Mesenchymal stem cell (in vitro differentiated cells and primary cell): Measurements from ENCODE around the gene FOXD4L3.
"Not testable (repeated sequence)": the region's sequence is repeated elsewhere in the genome, so short reads cannot be mapped to it uniquely, and the experiment has no call there.

Experiments
- DNase-seq: peaks from one replicate; pipeline ENCODE4 v3.0.0-alpha.2; 2013
- H2AFZ ChIP-seq: one replicate; pipeline ENCODE4 v1.6.1; 2013; ENCODE audit warnings: low read depth, mild to moderate bottlenecking, control low read depth, inconsistent platforms, low read length, moderate library complexity
- H2AK5ac ChIP-seq: 2 replicates; pipeline ENCODE4 v1.6.1; 2013; ENCODE audit warnings: low read length, moderate library complexity, mild to moderate bottlenecking, inconsistent platforms; ENCODE audit not compliant: severe bottlenecking
- H2BK120ac ChIP-seq: one replicate; pipeline ENCODE4 v1.6.1; 2013; ENCODE audit warnings: low read depth, mild to moderate bottlenecking, inconsistent platforms, low read length, moderate library complexity
- H2BK12ac ChIP-seq, 2 experiments: one replicate each; pipeline ENCODE4 v1.6.1; 2013; ENCODE audit warnings: inconsistent platforms in 2 of 2, low read length in 2 of 2, mild to moderate bottlenecking in 2 of 2, moderate library complexity in 2 of 2, control low read depth in 1 of 2
- H2BK15ac ChIP-seq: one replicate; pipeline ENCODE4 v1.6.1; 2013; ENCODE audit warnings: mild to moderate bottlenecking, low read depth, inconsistent platforms; ENCODE audit not compliant: poor library complexity, severe bottlenecking
- H2BK5ac ChIP-seq: 2 replicates; pipeline ENCODE4 v1.6.1; 2013; ENCODE audit warnings: low read depth, mild to moderate bottlenecking, low read length, control low read depth, inconsistent platforms; ENCODE audit not compliant: poor library complexity, severe bottlenecking
- H3K14ac ChIP-seq, 2 experiments: one replicate each; pipeline ENCODE4 v1.6.1; 2013; ENCODE audit warnings: inconsistent platforms in 2 of 2, low read length in 2 of 2, control low read depth in 1 of 2, mild to moderate bottlenecking in 1 of 2, moderate library complexity in 1 of 2
- H3K18ac ChIP-seq, 2 experiments: one replicate each; pipeline ENCODE4 v1.6.1; 2013; ENCODE audit warnings: inconsistent platforms in 2 of 2, low read length in 2 of 2, control low read depth in 1 of 2, low read depth in 1 of 2, mild to moderate bottlenecking in 1 of 2
- H3K23ac ChIP-seq, 2 experiments: one replicate each; pipeline ENCODE4 v1.6.1; 2013; ENCODE audit warnings: inconsistent platforms in 2 of 2, low read length in 2 of 2, mild to moderate bottlenecking in 2 of 2, moderate library complexity in 2 of 2, control low read depth in 1 of 2
- H3K27ac ChIP-seq: 2 replicates; pipeline ENCODE4 v1.5.1; 2013; ENCODE audit warnings: mild to moderate bottlenecking, moderate library complexity, low read length, control low read depth, inconsistent platforms; ENCODE audit not compliant: poor library complexity, severe bottlenecking
- H3K27me3 ChIP-seq, 2 experiments: 2 replicates each; pipeline versions ENCODE4 v1.6.1 to v1.7.0; 2013; ENCODE audit warnings: low read length in 2 of 2, mild to moderate bottlenecking in 2 of 2, moderate library complexity in 2 of 2, control low read depth in 1 of 2, inconsistent platforms in 1 of 2; ENCODE audit not compliant: control insufficient read depth in 1 of 2, insufficient read depth in 1 of 2
- H3K36me3 ChIP-seq, 2 experiments: 2 replicates each; pipeline versions ENCODE4 v1.6.1 to v1.7.0; 2013; ENCODE audit warnings: low read length in 2 of 2, control low read depth in 1 of 2, inconsistent platforms in 1 of 2, low read depth in 1 of 2, mild to moderate bottlenecking in 1 of 2; ENCODE audit not compliant: insufficient read depth in 2 of 2, control insufficient read depth in 1 of 2
- H3K4ac ChIP-seq, 2 experiments: one replicate each; pipeline ENCODE4 v1.6.1; 2013; ENCODE audit warnings: inconsistent platforms in 2 of 2, low read length in 2 of 2, mild to moderate bottlenecking in 2 of 2, moderate library complexity in 2 of 2, control low read depth in 1 of 2, low read depth in 1 of 2
- H3K4me1 ChIP-seq: 2 replicates; pipeline ENCODE4 v1.6.1; 2013; ENCODE audit warnings: low read depth, low read length, control low read depth; ENCODE audit not compliant: control insufficient read depth, insufficient read depth
- H3K4me2 ChIP-seq: 2 replicates; pipeline ENCODE4 v1.6.1; 2013; ENCODE audit warnings: low read length, mild to moderate bottlenecking, inconsistent platforms; ENCODE audit not compliant: poor library complexity, severe bottlenecking
- H3K4me3 ChIP-seq, 2 experiments: 2 replicates each; pipeline versions ENCODE4 v1.5.1 to v1.7.0; 2013; ENCODE audit warnings: low read length in 2 of 2, mild to moderate bottlenecking in 2 of 2, control low read depth in 1 of 2, low read depth in 1 of 2; ENCODE audit not compliant: insufficient read depth in 1 of 2
- H3K79me1 ChIP-seq: replicated peaks from 2 replicates; pipeline ENCODE4 v1.6.1; 2013; ENCODE audit warnings: mild to moderate bottlenecking, control low read depth, low read length, inconsistent platforms; ENCODE audit not compliant: poor library complexity, severe bottlenecking
- H3K9ac ChIP-seq: 2 replicates; pipeline ENCODE4 v1.7.0; 2013; ENCODE audit warnings: mild to moderate bottlenecking, low read length, moderate library complexity
- H3K9me3 ChIP-seq: 2 replicates; pipeline ENCODE4 v1.7.0; 2013; ENCODE audit warnings: mild to moderate bottlenecking, low read length; ENCODE audit not compliant: control insufficient read depth
- H4K8ac ChIP-seq: one replicate; pipeline ENCODE4 v1.6.1; 2013; ENCODE audit warnings: inconsistent platforms, mild to moderate bottlenecking, low read length, moderate library complexity
- H4K91ac ChIP-seq: one replicate; pipeline ENCODE4 v1.6.1; 2013; ENCODE audit warnings: mild to moderate bottlenecking, low read length, inconsistent platforms
- WGBS: methylation state at CpG from one replicate; pipeline ENCODE4 v1.1.7; 2013; ENCODE audit warnings: mixed read lengths; 5-methylcytosine and 5-hydroxymethylcytosine counted together

FOXD4L3 gene

GRCh38 chr9:68324518-68324917 is 21.9 kb downstream of the FOXD4L3 start:
- not testable (repeated sequence) for H3K4me3 ChIP-seq, DNase-seq, H3K36me3 ChIP-seq, H2BK5ac ChIP-seq, H4K91ac ChIP-seq, H3K4me1 ChIP-seq, H3K27me3 ChIP-seq, H2BK12ac ChIP-seq, H3K14ac ChIP-seq, H4K8ac ChIP-seq, H3K79me1 ChIP-seq, H3K9me3 ChIP-seq, H3K18ac ChIP-seq, H2AK5ac ChIP-seq, H3K4ac ChIP-seq, H2BK15ac ChIP-seq, H3K23ac ChIP-seq, H3K27ac ChIP-seq, H3K9ac ChIP-seq, H2BK120ac ChIP-seq, H3K4me2 ChIP-seq, H2AFZ ChIP-seq
- WGBS: no CpG with 5 or more reads among the region's 20 CpGs

DNA sequence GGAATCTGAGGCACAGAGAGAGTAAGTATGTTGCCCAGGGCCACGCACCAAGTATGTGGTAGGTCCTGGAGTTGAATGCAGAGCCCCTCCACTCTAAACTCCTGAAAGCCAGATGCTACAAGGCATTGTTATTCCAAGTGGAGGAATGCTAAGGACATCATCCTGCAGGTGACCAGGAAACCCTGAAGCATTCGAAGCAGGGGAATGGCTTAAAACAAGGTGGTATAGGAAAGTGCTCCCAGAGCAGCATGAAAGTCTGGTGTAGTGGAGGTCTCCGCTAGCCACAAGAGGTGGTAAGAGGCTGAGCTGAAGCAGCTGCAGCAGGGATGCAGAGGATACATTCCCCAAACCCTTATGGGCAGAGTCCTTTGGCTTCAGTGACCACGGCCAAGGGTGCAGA is 26.4 kb downstream of the FOXD4L3 start:
- H3K18ac ChIP-seq, H2BK5ac ChIP-seq: not testable (repeated sequence)

DNA sequence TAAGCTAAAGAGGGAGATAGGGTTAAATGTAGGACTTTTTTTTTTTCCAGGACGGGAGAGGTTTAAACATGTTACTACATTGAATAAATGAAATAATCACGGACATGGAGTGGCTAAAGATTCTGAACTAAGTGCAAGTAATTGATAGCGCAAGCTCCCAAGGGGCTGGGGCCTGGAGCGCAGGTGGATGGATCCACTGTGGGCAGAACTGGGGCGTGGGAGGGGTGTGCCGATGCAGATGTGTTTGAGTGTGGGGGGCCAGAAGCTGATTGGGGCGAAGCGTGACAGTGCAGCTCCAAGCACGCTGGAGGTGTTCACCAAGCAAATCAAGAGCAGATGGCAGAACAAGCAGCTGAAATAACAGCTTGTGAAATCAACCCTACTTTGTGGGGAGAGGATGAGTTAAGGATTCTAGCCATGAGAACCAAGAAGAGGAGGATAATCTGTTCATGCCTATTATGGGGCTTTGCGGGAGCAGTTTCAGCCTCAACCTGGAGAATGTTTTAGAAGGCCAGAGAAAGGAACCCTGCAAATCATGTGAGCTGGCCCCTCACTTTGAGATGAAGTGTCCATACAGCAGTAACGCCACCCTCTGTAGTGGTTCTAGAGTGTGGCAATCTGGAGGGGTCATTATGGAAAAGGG is 28.0 kb downstream of the FOXD4L3 start:
- not testable (repeated sequence) for H3K4ac ChIP-seq, H3K9ac ChIP-seq, H3K27me3 ChIP-seq, H4K8ac ChIP-seq, H3K9me3 ChIP-seq, H2AK5ac ChIP-seq, H2BK15ac ChIP-seq, H4K91ac ChIP-seq, H3K18ac ChIP-seq, H3K23ac ChIP-seq, DNase-seq, H3K27ac ChIP-seq, H3K79me1 ChIP-seq, H3K4me2 ChIP-seq, H3K4me1 ChIP-seq, H2BK120ac ChIP-seq, H3K14ac ChIP-seq, H3K4me3 ChIP-seq, H2BK12ac ChIP-seq, H2BK5ac ChIP-seq, H2AFZ ChIP-seq, H3K36me3 ChIP-seq
- 80% methylated on average over 7 of the region's 11 CpGs for WGBS

More for the DNA sequence above, 26.4 kb downstream of the FOXD4L3 start:
- not testable (repeated sequence) for H2BK12ac ChIP-seq, H3K9me3 ChIP-seq, H4K91ac ChIP-seq, H3K4ac ChIP-seq, H2AK5ac ChIP-seq, H2BK15ac ChIP-seq, H2AFZ ChIP-seq, H3K23ac ChIP-seq, H3K79me1 ChIP-seq, DNase-seq, H3K4me3 ChIP-seq, H3K4me1 ChIP-seq, H3K36me3 ChIP-seq, H3K14ac ChIP-seq, H3K27ac ChIP-seq, H2BK120ac ChIP-seq, H3K27me3 ChIP-seq, H3K4me2 ChIP-seq, H3K9ac ChIP-seq, H4K8ac ChIP-seq
- WGBS: no CpG with 5 or more reads among the region's 4 CpGs

GRCh38 chr9:68332122-68332521 is 29.5 kb downstream of the FOXD4L3 start:
- not testable (repeated sequence) for H2BK15ac ChIP-seq, DNase-seq, H3K23ac ChIP-seq, H3K9ac ChIP-seq, H3K27ac ChIP-seq, H3K4me3 ChIP-seq, H3K4me2 ChIP-seq, H2BK120ac ChIP-seq, H3K4me1 ChIP-seq, H4K8ac ChIP-seq, H4K91ac ChIP-seq, H3K9me3 ChIP-seq, H3K18ac ChIP-seq, H2AK5ac ChIP-seq, H3K36me3 ChIP-seq, H3K14ac ChIP-seq, H2BK12ac ChIP-seq, H2AFZ ChIP-seq, H3K79me1 ChIP-seq, H2BK5ac ChIP-seq, H3K4ac ChIP-seq, H3K27me3 ChIP-seq
- no CpG with 5 or more reads among the region's 1 CpG for WGBS
